GM12878 (cell line): ENCODE data around the gene ZNF367. TPM values are rescaled to one million over a fixed set of nuclear protein-coding genes. Genes with fewer than 3 reads are reported as not detected.

ENCODE experiments used
- ATAC-seq: fragments of 200-7000 bp; cut with Tn5 transposase; 3 replicates; pipeline ENCODE4 v1.9.1; 2020; ENCODE audit warnings: mild to moderate bottlenecking, moderate library complexity
- BruUV-seq: library from RNA; stranded (reverse); fragments of 400-500 nt; replicated peaks from 2 replicates; lab custom pipeline; 2021; lab: Mats Ljungman, UMichigan
- CTCF ChIA-PET: fragments of 300-600 bp; sonication (Branson Sonifier 250); formaldehyde crosslinking; extraction: SDS; loops from one replicate; lab custom pipeline; 2021; ENCODE audit warnings: inconsistent platforms; lab: Yijun Ruan, JAX
- POLR2A ChIA-PET: fragments of 350-600 bp; formaldehyde crosslinking; extraction: SDS; loops from one replicate; lab custom pipeline; 2021; ENCODE audit warnings: inconsistent platforms; lab: Charles Lee
- RAD21 ChIA-PET: fragments of 300-600 bp; sonication (Branson Sonifier 250); formaldehyde crosslinking; loops from one replicate; lab custom pipeline; 2023; ENCODE audit warnings: antibody characterized with exemption; ENCODE audit not compliant: unreplicated experiment; lab: Charles Lee
- SMC1A ChIA-PET: fragments of 300-600 bp; sonication (Branson Sonifier 250); formaldehyde crosslinking; loops from one replicate; lab custom pipeline; 2023; ENCODE audit not compliant: unreplicated experiment, uncharacterized antibody; lab: Charles Lee
- DNase-seq: peaks from one replicate; pipeline ENCODE4 v3.0.0-alpha.2; 2011; ENCODE audit warnings: low read depth, low spot score
- FAIRE-seq: peaks from 3 replicates; lab custom pipeline; 2011; peaks lifted over from hg19 to GRCh38; lab: Jason Lieb, UNC
- H2AFZ ChIP-seq: 2 replicates; pipeline ENCODE4 v1.6.0; 2011; ENCODE audit warnings: low read depth, low read length, control low read depth; ENCODE audit not compliant: control insufficient read depth
- H3K27ac ChIP-seq: 2 replicates; pipeline ENCODE4 v1.5.1; 2011; ENCODE audit warnings: control low read depth; ENCODE audit not compliant: control insufficient read depth, insufficient read depth
- H3K27me3 ChIP-seq, 2 experiments: replicated peaks in 1 of 2; 2 replicates each; pipeline versions ENCODE4 v1.6.0 to v1.6.1; 2011; ENCODE audit warnings: low read length in 1 of 2; ENCODE audit not compliant: control insufficient read depth in 2 of 2, insufficient read depth in 2 of 2
- H3K36me3 ChIP-seq, 2 experiments: 2 replicates each; pipeline ENCODE4 v1.5.1; 2011; ENCODE audit warnings: low read length in 1 of 2; ENCODE audit not compliant: control insufficient read depth in 2 of 2, insufficient read depth in 2 of 2
- H3K4me1 ChIP-seq: 2 replicates; pipeline ENCODE4 v1.6.1; 2011; ENCODE audit warnings: mild to moderate bottlenecking, low read length, moderate library complexity, mixed read lengths; ENCODE audit not compliant: control insufficient read depth, insufficient read depth
- H3K4me2 ChIP-seq: 2 replicates; pipeline ENCODE4 v1.6.0; 2011; ENCODE audit warnings: control low read depth; ENCODE audit not compliant: control insufficient read depth, insufficient read depth
- H3K4me3 ChIP-seq: fragments of 200-600 bp; sonication (generic); 2 replicates; pipeline ENCODE4 v1.5.1; 2016
- H3K79me2 ChIP-seq: 2 replicates; pipeline ENCODE4 v1.6.0; 2011; ENCODE audit warnings: low read length; ENCODE audit not compliant: control insufficient read depth, insufficient read depth
- H3K9ac ChIP-seq: 2 replicates; pipeline ENCODE4 v1.8.0; 2011; ENCODE audit warnings: low read length, control low read depth, mixed read lengths; ENCODE audit not compliant: control insufficient read depth, insufficient read depth
- H3K9me3 ChIP-seq: replicated peaks from 3 replicates; pipeline ENCODE4 v1.5.1; 2011; ENCODE audit warnings: mild to moderate bottlenecking, low read length; ENCODE audit not compliant: control insufficient read depth, insufficient read depth
- H4K20me1 ChIP-seq: 2 replicates; pipeline ENCODE4 v1.6.0; 2011; ENCODE audit not compliant: control insufficient read depth, insufficient read depth
- NFYB ChIP-seq: IDR thresholded peaks from 2 replicates; pipeline ENCODE4 v1.6.1; 2011; ENCODE audit warnings: low read depth, mild to moderate bottlenecking, low read length, improper control_type of control experiment, moderate library complexity; ENCODE audit not compliant: insufficient read depth
- SMC3 ChIP-seq: IDR thresholded peaks from 2 replicates; pipeline ENCODE4 v1.6.1; 2011; ENCODE audit warnings: low read length, improper control_type of control experiment, borderline replicate concordance
- WGBS: methylation state at CpG from one replicate; pipeline ENCODE4 v1.1.6; 2016; ENCODE audit warnings: low lambda C conversion rate; ENCODE audit not compliant: insufficient replicate concordance, insufficient coverage; ENCODE audit errors: missing lambda C conversion rate; 5-methylcytosine and 5-hydroxymethylcytosine counted together
- in situ Hi-C: fragments of 300-500 bp; cut with MboI; formaldehyde crosslinking; loops from 9 replicates; pipeline ENCODE4 v1.14.3; 2018; ENCODE audit warnings: mixed read lengths
- intact Hi-C: fragments of 100-400 bp; cut with micrococcal nuclease; formaldehyde crosslinking; loops from one replicate; pipeline ENCODE4 v1.14.2; 2022; ENCODE audit not compliant: unreplicated experiment
- polyA plus RNA-seq, 11 experiments: library from polyadenylated mRNA; depleted of rRNA in 4 of 11; unstranded in 6 of 11; stranded (reverse) in 5 of 11; fragments of >200 nt; fragmentation: Nextera tagmentation in 4 of 11; fragmentation: Illumina TruSeq in 1 of 11; extraction: Ambion mirVana in 4 of 11; extraction: Trizol in 1 of 11; gene quantifications; 1 replicate in 1 of 11; 2 replicates in 10 of 11; pipeline versions ENCODE4 v1.2.1 to v1.2.3, GENCODE V29; 2011 to 2016; ENCODE audit warnings: inconsistent platforms in 2 of 11, missing spikeins in 2 of 11, low read depth in 1 of 11
- total RNA-seq, 4 experiments: library from RNA; depleted of rRNA in 3 of 4; stranded (reverse); fragments of >200 nt in 3 of 4; fragmentation: Illumina TruSeq in 1 of 4; extraction: Trizol in 1 of 4; gene quantifications; 2 replicates each; pipeline versions ENCODE4 v1.2.1 to v1.2.3, GENCODE V29; 2013 to 2021

ZNF367 gene
- total and polyA plus RNA-seq, 10 of the 15 experiments (the other 5 are each of a cell fraction or from before 2014, with no cell fraction given) = 2.9 to 16.3 (median 11.1) TPM

GRCh38 chr9:96408409-96409280 lies 9.5 kb downstream of the ZNF367 start:
- ChIA-PET POLR2A (interaction anchor here (0.6 kb wide), 1 partner anchor 9 kb away, joined by 3 read pairs; no protein-coding TSS in a partner anchor), SMC1A (interaction anchor here (0.9 to 1.3 kb wide), 3 partner anchors 8 to 14 kb away, joined by 3 to 4 read pairs (median 4); no protein-coding TSS in a partner anchor), CTCF (interaction anchor here (0.9 kb wide), 1 partner anchor 81 kb away, joined by 3 read pairs; no protein-coding TSS in a partner anchor), RAD21 (interaction anchor here (1.2 kb wide), 1 partner anchor 9 kb away, joined by 4 read pairs; no protein-coding TSS in a partner anchor)
- intact Hi-C loops (no loop called here), in situ Hi-C loops (loop anchor here (25.0 kb wide), 1 partner anchor 1229 kb away; the partner anchor contains the start of genes NCBP1 and TSTD2)
- Histone ChIP-seq H2AFZ (no peak overlapping the region), H3K9ac (no peak overlapping the region), H3K9me3 (no peaks in the 10 kb centered on the region), H3K79me2 (peaks cover 42% of the 10 kb centered on the region), H4K20me1 (no peaks in the 10 kb centered on the region), H3K4me2 (no peak overlapping the region), H3K36me3 (no peaks in the 10 kb centered on the region; a peak in 2 of 4 replicates), H3K27ac (no peak overlapping the region), H3K4me3 (no peak overlapping the region), H3K4me1 (peaks cover 14% of the 10 kb centered on the region), H3K27me3 (no peaks in the 10 kb centered on the region)
- no peak for DNase-seq
- BruUV-seq = no TSS peak
- FAIRE-seq = no peak
- ATAC-seq = no peak
- WGBS = 61% methylated on average over 9 of the region's 9 CpGs
- TF ChIP-seq SMC3 = no peak
- 0 out of 2 replicates have a peak, but pooled peaks have one; percentile 13 for TF ChIP-seq NFYB
